CD4-positive, alpha-beta T cell treated with Interleukin-17A for 4 hours (primary cell): Measurements from ENCODE around the gene FHOD3.

Experiments
- DNase-seq: peaks from one replicate; pipeline ENCODE4 v3.0.0-alpha.2; 2020; ENCODE audit warnings: mixed read lengths

FHOD3 gene

GRCh38 chr18:36488131-36488530 is 190.6 kb downstream of the FHOD3 start:
- DNase-seq, result no peak

GRCh38 chr18:36490897-36491296 is 193.4 kb downstream of the FHOD3 start:
- no peak for DNase-seq

GRCh38 chr18:36492604-36493329 is 195.3 kb downstream of the FHOD3 start:
- DNase-seq, result no peak

- DNase-seq, result no peak
Measured at GRCh38 chr18:36493349-36494159, 196.0 kb downstream of the FHOD3 start.

- no peak for DNase-seq
Measured at GRCh38 chr18:36494160-36494437, 196.6 kb downstream of the FHOD3 start.

GRCh38 chr18:36496022-36496421 is 198.5 kb downstream of the FHOD3 start:
- no peak for DNase-seq

GRCh38 chr18:36499938-36500337 is 202.4 kb downstream of the FHOD3 start:
- no peak for DNase-seq

GRCh38 chr18:36501100-36501499 is 203.6 kb downstream of the FHOD3 start:
- no peak for DNase-seq

- no peak for DNase-seq
Measured at GRCh38 chr18:36503477-36503876, 206.0 kb downstream of the FHOD3 start.

GRCh38 chr18:36504928-36505327 is 207.4 kb downstream of the FHOD3 start:
- no peak for DNase-seq

GRCh38 chr18:36505665-36506064 is 208.2 kb downstream of the FHOD3 start:
- no peak for DNase-seq

- no peak for DNase-seq
Measured at GRCh38 chr18:36509646-36510197, 212.2 kb downstream of the FHOD3 start.

GRCh38 chr18:36511791-36512352 is 214.4 kb downstream of the FHOD3 start:
- DNase-seq, result no peak

- no peak for DNase-seq
Measured at GRCh38 chr18:36513556-36513955, 216.0 kb downstream of the FHOD3 start.

- no peak for DNase-seq
Measured at GRCh38 chr18:36514778-36515177, 217.3 kb downstream of the FHOD3 start.

GRCh38 chr18:36516258-36516657 is 218.7 kb downstream of the FHOD3 start:
- DNase-seq, result no peak

GRCh38 chr18:36516726-36517125 is 219.2 kb downstream of the FHOD3 start:
- no peak for DNase-seq

- DNase-seq, result no peak
Measured at GRCh38 chr18:36518839-36519238, 221.3 kb downstream of the FHOD3 start.

- no peak for DNase-seq
Measured at GRCh38 chr18:36519358-36519757, 221.8 kb downstream of the FHOD3 start.

GRCh38 chr18:36522509-36522908 is 225.0 kb downstream of the FHOD3 start:
- DNase-seq, result no peak

GRCh38 chr18:36525913-36526312 is 228.4 kb downstream of the FHOD3 start:
- DNase-seq, result no peak

- DNase-seq, result no peak
Measured at GRCh38 chr18:36526611-36527010, 229.1 kb downstream of the FHOD3 start.

GRCh38 chr18:36527051-36527450 is 229.5 kb downstream of the FHOD3 start:
- no peak for DNase-seq
